Chondrocyte (in vitro differentiated cells): ENCODE results near the gene IRX5. TPM values are rescaled to one million over a fixed set of nuclear protein-coding genes. Genes with fewer than 3 reads are reported as not detected.

Experiments
- DNase-seq: peaks from one replicate; pipeline ENCODE4 v3.0.0; 2021; ENCODE audit warnings: mixed read lengths, low spot score
- H3K27ac Mint-ChIP-seq: one replicate; pipeline ENCODE4 v1.8.0; 2021; ENCODE audit warnings: mild to moderate bottlenecking, moderate library complexity, mixed read lengths; ENCODE audit not compliant: unreplicated experiment
- H3K27me3 Mint-ChIP-seq: 2 replicates; pipeline ENCODE4 v1.8.0; 2021; ENCODE audit warnings: low read depth, mixed read lengths
- H3K36me3 Mint-ChIP-seq: 2 replicates; pipeline ENCODE4 v1.8.0; 2021; ENCODE audit warnings: low read depth, mixed read lengths
- H3K4me1 Mint-ChIP-seq: 2 replicates; pipeline ENCODE4 v1.8.0; 2021; ENCODE audit warnings: low read depth, mild to moderate bottlenecking, mixed read lengths
- H3K4me3 Mint-ChIP-seq: one replicate; pipeline ENCODE4 v1.8.0; 2021; ENCODE audit warnings: mild to moderate bottlenecking, moderate library complexity, mixed read lengths; ENCODE audit not compliant: unreplicated experiment
- H3K9me3 Mint-ChIP-seq: 2 replicates; pipeline ENCODE4 v1.8.0; 2021; ENCODE audit warnings: low read depth, mixed read lengths
- total RNA-seq: library from RNA; stranded (reverse); gene quantifications from 3 replicates; pipeline ENCODE4 v1.2.1, GENCODE V29; 2021
- TF ChIP-seq, protein P1 (sequence below): fragments of 200-600 bp; sonication (generic); IDR thresholded peaks from 2 replicates; pipeline ENCODE4 v1.5.0; 2021; ENCODE audit warnings: antibody characterized with exemption, mild to moderate bottlenecking, moderate library complexity

IRX5 gene
- total RNA-seq, 1 donor from 2014 or later: 1.0 TPM

- H3K27me3 Mint-ChIP-seq: peaks cover 73% of the 10 kb centered on the region
Measured at GRCh38 chr16:54946909-54947308, 16.2 kb downstream of the IRX5 start.

GRCh38 chr16:54947616-54948015 lies 17.0 kb downstream of the IRX5 start:
- TF ChIP-seq, protein P1, sequence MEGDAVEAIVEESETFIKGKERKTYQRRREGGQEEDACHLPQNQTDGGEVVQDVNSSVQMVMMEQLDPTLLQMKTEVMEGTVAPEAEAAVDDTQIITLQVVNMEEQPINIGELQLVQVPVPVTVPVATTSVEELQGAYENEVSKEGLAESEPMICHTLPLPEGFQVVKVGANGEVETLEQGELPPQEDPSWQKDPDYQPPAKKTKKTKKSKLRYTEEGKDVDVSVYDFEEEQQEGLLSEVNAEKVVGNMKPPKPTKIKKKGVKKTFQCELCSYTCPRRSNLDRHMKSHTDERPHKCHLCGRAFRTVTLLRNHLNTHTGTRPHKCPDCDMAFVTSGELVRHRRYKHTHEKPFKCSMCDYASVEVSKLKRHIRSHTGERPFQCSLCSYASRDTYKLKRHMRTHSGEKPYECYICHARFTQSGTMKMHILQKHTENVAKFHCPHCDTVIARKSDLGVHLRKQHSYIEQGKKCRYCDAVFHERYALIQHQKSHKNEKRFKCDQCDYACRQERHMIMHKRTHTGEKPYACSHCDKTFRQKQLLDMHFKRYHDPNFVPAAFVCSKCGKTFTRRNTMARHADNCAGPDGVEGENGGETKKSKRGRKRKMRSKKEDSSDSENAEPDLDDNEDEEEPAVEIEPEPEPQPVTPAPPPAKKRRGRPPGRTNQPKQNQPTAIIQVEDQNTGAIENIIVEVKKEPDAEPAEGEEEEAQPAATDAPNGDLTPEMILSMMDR: no peak
- Mint-ChIP-seq H3K9me3 (peaks cover 2% of the 10 kb centered on the region), H3K27me3 (peaks cover 74% of the 10 kb centered on the region), H3K4me1 (peaks cover 2% of the 10 kb centered on the region), H3K27ac (no peak overlapping the region), H3K4me3 (no peak overlapping the region), H3K36me3 (peaks cover 1% of the 10 kb centered on the region)
- DNase-seq: no peak

More at GRCh38 chr16:54946909-54947308, 16.2 kb downstream of the IRX5 start:
- TF ChIP-seq, protein P1: no peak
- Mint-ChIP-seq H3K36me3 (peaks cover 1% of the 10 kb centered on the region), H3K9me3 (peaks cover 2% of the 10 kb centered on the region), H3K27ac (no peak overlapping the region), H3K4me1 (peaks cover 2% of the 10 kb centered on the region), H3K4me3 (no peak overlapping the region)
- DNase-seq: no peak

DNA sequence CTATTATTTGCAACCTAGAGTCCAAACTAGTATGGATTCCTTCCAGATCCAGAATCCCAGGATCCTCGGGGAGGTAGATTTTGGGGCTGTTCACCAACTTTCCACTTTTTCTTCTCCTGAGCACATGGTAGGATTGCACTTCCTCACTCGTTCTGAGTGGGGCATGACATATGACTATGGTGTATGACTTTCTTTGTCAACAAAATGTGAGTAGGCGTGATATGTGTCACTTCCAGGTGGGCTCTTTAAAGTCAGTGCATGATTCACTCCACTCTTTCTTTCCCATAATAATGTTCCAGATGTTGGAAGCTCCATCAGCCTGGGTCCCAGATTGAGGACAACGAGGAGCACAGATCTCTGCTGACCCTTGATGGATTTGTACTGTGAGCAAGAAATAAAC lies 21.5 kb downstream of the IRX5 start:
- H3K27me3 Mint-ChIP-seq: peaks cover 51% of the 10 kb centered on the region

DNA sequence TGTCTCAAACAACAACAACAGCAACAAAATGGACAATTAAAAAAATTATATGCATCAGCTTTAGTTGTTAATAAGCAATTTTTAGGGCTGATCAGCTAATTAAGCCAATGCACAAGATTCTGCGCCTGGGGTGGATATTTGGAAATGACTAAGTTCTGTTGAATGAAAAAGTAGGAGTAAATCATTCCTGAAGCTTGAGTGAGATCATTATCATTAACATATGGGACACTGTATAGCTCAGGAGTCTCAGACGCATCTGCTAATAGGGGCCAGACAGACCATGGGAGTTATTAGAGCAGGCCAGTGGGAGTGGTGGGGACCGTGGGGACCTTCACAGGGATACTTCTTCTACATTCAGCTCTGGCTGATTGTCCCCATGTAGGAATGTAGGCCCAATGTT lies 22.8 kb downstream of the IRX5 start:
- peaks cover under 1% of the 10 kb centered on the region for H3K36me3 Mint-ChIP-seq
- H3K4me3 Mint-ChIP-seq: no peak overlapping the region
- TF ChIP-seq, protein P1: no peak
- no peak overlapping the region for H3K27ac Mint-ChIP-seq
- H3K9me3 Mint-ChIP-seq: peaks cover 2% of the 10 kb centered on the region
- no peaks in the 10 kb centered on the region for H3K4me1 Mint-ChIP-seq
- H3K27me3 Mint-ChIP-seq: peaks cover 45% of the 10 kb centered on the region
- no peak for DNase-seq

More for the DNA sequence above, 21.5 kb downstream of the IRX5 start:
- H3K4me1 Mint-ChIP-seq: no peaks in the 10 kb centered on the region
- no peak overlapping the region for H3K4me3 Mint-ChIP-seq
- TF ChIP-seq, protein P1: no peak
- peaks cover 1% of the 10 kb centered on the region for H3K36me3 Mint-ChIP-seq
- H3K27ac Mint-ChIP-seq: no peak overlapping the region
- peaks cover 2% of the 10 kb centered on the region for H3K9me3 Mint-ChIP-seq
- DNase-seq: no peak

GRCh38 chr16:54954220-54954619 lies 23.6 kb downstream of the IRX5 start:
- Mint-ChIP-seq H3K27ac (no peak overlapping the region), H3K4me1 (no peaks in the 10 kb centered on the region), H3K27me3 (peaks cover 45% of the 10 kb centered on the region), H3K4me3 (no peak overlapping the region), H3K9me3 (no peaks in the 10 kb centered on the region), H3K36me3 (no peaks in the 10 kb centered on the region)
- TF ChIP-seq, protein P1: no peak
- DNase-seq: no peak
